Left cardiac atrium (tissue), 4 donors: Measurements from ENCODE around the gene RXRG. TPM values are rescaled to one million over a fixed set of nuclear protein-coding genes. Genes with fewer than 3 reads are reported as not detected.

Source experiments
- ATAC-seq, 2 donors: fragments of 200-7000 bp; cut with Tn5 transposase; one replicate each; pipeline ENCODE4 v1.9.1; 2020; ENCODE audit warnings: mild to moderate bottlenecking in 2 of 2, moderate library complexity in 2 of 2
- DNase-seq: peaks from one replicate; pipeline ENCODE4 v3.0.0-alpha.2; 2020
- intact Hi-C, 2 donors: fragments of 100-400 bp; cut with DNase I; formaldehyde crosslinking; loops; one replicate each; pipeline versions ENCODE4 v1.14.1 to v1.15.1; 2022 to 2023
- total RNA-seq, 2 donors: library from RNA; stranded (reverse); fragmentation: NEBNext Ultra II Directional; extraction: Animal tissue kit (Norgen Biotek cat#: 25700); gene quantifications; one replicate each; pipeline ENCODE4 v1.2.1, GENCODE V29; 2021
- donor health status: DM: no; HTN: yes; CAD: no.
- donor health status: DM: no; HTN: yes; CAD: no; lungs with severe emphysema.
- donor health status: DM: yes; HTN: yes; CAD: no.
- donor health status: Dilated cardiomyopathy.

Gene RXRG
- total RNA-seq, 2 donors from 2014 or later = 2.4 to 5.3 TPM

DNA sequence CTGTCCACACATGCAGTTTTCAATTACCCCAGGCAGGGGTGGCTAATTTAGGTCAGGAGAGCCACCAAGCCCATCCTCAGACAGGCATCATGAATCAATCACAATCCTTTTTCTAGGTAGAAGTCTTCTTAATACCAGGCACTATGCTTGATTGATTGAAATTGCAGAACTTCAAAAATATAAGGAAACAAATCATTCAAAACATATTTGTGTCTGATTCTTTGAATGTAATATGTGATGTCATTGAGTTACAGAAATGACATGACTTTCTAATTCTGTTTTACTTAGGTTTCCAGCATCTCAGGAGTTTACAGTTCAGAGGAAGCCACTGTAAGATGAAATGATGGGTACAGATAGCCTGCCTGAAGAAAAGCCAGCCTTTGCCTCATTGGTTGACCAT is 26.7 kb downstream of the RXRG start:
- ATAC-seq = no peak
- intact Hi-C loops = no loop called here

DNA sequence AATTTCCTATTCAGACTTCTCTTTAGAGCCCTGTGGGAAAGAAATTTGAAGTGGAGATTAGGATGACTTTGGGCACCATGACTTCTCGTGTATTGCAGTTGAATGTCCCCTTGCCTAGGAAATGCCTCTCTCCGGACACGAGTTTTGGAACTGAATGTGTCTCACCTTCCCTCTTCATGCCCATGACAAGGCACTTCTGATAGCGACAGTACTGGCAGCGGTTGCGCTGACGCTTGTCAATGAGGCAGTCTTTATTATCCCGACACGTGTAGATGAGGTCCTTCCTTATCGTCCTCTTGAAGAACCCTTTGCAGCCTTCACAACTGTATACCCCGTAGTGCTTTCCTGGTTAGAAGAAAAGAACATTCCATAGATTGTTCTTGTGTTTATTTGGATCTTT is 28.1 kb downstream of the RXRG start:
- DNase-seq (peak; percentile 64), ATAC-seq (peak; percentile 69 to 88)
- intact Hi-C loops = no loop called here

More for the DNA sequence above, 26.7 kb downstream of the RXRG start:
- DNase-seq = no peak

DNA sequence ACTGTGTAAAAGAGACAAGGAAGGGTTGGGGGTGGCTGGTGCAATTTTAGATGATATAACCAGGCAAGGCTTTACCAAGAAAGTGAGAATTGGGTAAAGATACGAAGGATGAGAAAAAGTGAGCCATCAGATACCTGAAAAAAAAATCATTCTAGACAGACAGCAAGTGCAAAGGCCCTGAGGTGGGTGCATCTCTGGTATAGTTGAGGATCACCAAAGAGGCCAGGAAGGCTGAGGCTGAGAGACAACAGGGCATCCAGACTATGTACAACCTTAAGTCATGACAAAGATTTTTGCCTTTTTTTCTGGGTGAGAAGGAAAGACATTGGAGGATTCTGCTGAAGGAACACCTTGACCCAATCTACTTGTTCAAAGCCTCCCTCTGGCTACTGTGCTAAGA is 29.9 kb downstream of the RXRG start:
- ATAC-seq (no peak), DNase-seq (no peak)
- intact Hi-C loops = no loop called here

DNA sequence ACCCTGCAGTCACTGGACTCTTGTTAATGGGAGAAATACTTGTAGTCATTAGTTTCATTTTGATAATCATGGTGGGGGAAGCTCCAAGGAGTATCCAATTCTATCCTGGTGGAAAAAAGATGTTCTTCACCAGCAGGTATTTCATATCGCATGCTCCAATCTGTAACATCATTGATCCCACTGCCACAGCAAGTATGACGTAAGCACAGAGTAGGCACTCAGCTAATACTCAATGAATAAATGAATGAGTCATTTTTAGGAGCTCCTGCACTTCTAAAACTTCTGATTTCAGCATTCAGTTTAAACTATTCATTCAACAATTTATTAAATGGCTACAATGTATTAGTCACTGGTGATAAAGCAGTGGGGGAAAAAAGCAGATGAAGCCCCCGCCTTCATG is 30.3 kb downstream of the RXRG start:
- intact Hi-C loops = no loop called here
- DNase-seq (no peak), ATAC-seq (no peak)

DNA sequence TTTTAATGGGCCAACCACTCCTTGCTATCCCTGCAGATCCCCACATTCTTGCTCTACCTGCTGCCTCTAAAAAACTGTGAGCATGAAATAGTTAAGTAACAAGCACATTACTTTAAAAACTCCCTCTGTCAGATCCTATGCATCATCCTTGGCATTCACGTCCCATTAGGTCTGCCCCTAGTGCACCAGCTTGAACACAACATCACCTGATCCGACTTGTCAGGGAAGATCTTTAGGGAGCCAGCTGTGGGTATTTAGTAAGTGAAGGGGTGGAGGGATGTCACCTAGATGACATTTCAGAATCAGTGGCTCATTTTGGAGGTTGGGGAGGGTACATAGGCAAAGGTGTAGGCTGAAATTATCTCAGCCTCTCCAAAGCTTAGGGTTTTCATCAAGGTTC is 33.5 kb downstream of the RXRG start:
- intact Hi-C loops = no loop called here
- DNase-seq = no peak
- no peak for ATAC-seq

DNA sequence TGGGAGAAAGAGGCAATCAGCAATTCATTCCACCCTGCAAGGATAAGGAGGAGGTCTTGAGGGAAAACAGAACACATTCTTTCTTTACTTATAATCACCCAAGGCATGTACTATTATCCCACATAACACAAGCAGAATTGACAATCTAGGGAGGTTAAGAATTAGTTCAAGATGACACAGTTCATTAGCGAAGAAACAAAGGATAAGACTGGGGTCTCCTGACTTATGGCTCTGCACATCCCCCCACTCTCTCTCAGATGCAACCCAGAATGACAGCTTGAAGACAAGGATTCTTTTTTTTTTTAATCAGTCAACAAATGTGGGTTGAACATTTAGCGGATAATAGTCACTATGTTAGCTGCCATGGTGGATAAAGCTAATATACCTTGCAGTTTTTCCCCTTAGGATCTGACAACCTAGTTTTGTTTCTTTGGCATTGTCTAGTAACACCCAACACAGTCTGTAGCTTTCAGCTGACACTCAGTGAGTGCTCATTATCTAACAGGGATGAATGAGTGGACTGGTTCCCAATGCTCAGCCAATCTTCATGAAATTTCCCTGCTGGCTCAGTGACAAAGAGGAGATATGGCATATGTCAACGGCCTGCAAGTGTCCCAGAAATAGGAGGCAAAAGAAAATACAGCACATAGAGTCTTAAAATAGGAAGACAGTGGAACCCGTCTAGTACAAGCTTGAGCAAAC is 35.1 kb downstream of the RXRG start:
- ATAC-seq = peak; percentile 90 to 94
- DNase-seq = no peak
- intact Hi-C loops = loop anchor here in 1 of 2 donors (5.0 kb wide), 1 partner anchor 132 kb away; the partner anchor contains the start of gene LRRC52

DNA sequence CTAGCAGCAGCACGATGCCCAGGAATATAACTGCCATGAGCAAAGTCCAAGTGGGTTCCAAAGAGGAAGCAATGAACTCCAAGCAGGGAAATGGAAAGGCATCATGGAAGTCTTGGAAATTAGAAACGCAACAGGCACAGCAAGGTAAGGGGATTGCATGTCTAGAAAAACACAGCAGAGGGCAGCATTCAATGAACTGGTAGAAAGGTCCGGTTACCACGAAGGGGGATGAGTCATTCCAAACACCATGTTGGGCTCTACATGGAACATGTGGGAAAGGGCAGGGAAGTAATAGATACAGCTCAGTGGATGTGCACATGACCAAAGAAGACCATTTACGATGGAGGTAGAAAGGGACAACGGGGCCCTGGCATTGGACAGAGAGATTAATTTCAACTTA is 36.4 kb downstream of the RXRG start:
- ATAC-seq (peak; percentile 12 to 67), DNase-seq (no peak)
- intact Hi-C loops = loop anchor here in 1 of 2 donors (5.0 kb wide), 1 partner anchor 134 kb away; the partner anchor contains the start of gene LRRC52

DNA sequence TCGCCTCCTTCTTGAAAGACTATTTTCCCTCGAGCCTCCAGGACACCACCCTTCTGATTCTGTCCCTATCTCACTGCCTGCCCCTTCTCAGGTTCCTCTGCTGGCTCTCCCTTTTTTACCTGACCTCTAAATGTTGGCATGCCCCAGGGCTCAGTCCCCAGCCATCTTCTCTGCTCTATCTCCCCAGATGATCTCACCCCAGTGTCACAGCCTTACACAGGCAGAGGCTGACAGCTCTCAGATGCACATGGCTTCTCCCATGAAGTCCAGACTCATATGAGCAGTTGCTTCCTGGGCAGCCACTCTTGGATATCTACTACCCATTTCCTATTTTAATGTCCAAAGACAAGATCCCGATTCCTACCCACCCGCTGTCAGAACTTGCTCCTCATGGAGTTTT is 37.5 kb downstream of the RXRG start:
- DNase-seq (no peak), ATAC-seq (no peak)
- intact Hi-C loops = loop anchor here in 1 of 2 donors (5.0 kb wide), 1 partner anchor 135 kb away; the partner anchor contains the start of gene LRRC52

DNA sequence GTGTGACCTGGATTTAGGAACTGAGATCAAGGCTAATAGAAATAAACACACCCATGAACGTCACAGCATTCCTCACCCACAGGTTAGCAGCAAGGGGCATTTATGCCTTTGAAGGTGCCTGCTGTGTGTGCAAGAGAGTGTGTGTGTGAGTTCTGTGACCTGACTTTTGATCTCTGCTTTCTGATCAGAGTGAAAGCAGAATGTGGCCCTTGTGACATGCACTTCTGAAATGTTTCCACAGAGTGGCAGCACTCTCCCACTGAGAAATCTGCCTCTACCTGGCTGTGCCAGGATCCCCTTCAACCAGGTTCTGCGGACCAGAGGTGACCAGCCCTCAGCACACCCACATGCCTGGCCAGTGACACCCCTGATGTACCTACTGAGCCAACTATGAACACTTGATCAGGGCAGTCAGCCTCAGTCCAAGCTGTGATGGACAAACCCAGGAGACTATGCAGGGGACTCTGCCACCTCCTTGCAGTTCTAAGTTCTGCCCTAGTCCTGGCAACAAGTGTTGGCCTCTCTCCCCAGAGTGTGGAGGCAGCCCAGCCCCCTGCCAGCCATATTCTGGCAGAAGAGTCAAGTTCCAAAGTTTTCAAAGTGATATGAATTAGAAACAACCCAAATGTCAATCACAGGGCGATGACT is 41.0 kb downstream of the RXRG start:
- DNase-seq (no peak), ATAC-seq (peak; percentile 56 to 66)
- intact Hi-C loops = loop anchor here in 1 of 2 donors (2.0 to 5.0 kb wide), 2 partner anchors 189 to 508 kb away; no protein-coding TSS in a partner anchor

DNA sequence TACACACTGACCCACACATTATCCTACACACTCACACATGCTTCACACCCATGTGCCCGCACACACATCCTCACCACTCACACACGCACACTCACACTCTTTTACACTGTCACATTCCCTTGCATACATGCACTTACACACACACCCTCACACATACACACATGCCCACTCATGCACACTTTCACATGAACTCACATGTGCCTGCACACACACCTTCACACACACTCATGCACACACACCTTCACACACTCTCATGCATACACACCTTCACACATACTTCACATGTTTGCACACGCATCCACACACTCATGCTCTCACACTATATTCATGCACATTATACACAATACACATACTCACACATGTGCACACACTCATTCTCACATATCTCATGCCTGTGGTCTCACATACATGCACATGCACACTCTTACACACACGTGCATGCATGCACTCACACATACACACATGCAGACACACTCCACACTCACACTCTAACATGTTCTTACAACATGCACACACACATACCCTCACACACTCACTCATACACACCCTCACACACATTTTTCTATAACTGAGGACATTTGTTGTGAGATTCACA is 42.3 kb downstream of the RXRG start:
- ATAC-seq = no peak
- intact Hi-C loops = loop anchor here in 1 of 2 donors (5.0 kb wide), 1 partner anchor 510 kb away; no protein-coding TSS in a partner anchor
- DNase-seq = no peak

DNA sequence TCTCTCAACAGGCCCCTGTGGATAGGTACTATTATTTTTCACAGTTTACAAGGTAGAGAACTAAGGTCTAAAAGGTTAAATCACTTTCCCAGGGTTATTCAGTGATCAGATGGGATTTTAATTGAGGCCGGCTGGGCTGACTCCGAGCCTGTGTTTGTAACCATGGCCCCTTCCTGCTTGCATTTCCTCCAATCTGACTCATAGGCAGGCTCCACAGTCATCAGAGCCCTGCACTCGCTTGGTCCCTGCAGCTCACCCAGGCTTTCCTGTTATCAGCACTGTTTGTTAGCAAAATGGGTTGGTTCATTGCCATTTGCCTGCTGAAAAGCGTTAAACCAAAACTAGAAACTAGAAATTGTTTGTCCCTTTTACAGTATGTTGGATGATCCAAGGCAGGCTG is 47.0 kb downstream of the RXRG start:
- peak; percentile 67 to 83 for ATAC-seq
- DNase-seq = peak; percentile 49
- intact Hi-C loops = loop anchor here in 1 of 2 donors (2.0 to 10.0 kb wide), 2 partner anchors 189 to 517 kb away; no protein-coding TSS in a partner anchor

DNA sequence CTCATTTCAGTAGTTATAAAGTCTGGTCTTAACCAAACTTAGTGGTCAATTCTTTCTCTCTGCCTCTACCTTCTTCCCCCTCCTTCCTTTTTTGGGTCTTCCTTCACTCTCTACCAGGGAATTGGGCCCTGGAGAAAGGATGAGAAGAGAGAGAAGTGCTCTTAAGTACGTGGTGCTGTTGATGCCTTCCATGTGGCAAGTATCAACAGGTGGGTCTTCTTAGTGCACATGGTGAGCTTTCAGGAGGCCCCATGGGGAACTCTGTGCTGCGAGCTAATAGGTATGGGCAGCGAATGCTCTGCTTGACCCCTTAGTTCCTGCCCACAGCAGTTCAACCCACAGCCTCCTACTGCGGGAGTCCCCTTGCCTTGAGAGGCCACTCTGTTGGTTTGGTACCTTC is 49.0 kb downstream of the RXRG start:
- no peak for DNase-seq
- no peak for ATAC-seq
- intact Hi-C loops = loop anchor here in 1 of 2 donors (10.0 kb wide), 1 partner anchor 519 kb away; no protein-coding TSS in a partner anchor

DNA sequence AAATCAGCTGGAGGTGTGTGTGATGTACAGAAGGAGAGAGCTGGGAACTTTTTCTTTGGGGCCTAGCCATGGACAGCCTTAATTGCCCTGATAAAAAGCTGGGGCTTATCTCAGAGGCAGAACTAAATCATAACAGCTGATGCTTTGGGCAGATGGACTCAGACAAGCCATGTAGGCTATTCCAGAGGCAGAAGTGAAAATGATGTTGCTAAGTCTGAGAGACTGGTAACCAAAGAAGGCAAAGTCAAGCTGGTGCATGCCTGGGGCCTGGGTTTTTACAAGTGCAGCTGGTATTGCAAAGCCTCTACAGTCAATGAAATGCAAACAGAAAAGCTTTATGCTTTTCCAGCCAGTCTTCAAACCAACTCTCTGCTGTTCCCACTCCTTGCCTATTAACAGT is 49.4 kb downstream of the RXRG start:
- DNase-seq = no peak
- intact Hi-C loops = loop anchor here in 1 of 2 donors (10.0 kb wide), 1 partner anchor 519 kb away; no protein-coding TSS in a partner anchor
- no peak for ATAC-seq

DNA sequence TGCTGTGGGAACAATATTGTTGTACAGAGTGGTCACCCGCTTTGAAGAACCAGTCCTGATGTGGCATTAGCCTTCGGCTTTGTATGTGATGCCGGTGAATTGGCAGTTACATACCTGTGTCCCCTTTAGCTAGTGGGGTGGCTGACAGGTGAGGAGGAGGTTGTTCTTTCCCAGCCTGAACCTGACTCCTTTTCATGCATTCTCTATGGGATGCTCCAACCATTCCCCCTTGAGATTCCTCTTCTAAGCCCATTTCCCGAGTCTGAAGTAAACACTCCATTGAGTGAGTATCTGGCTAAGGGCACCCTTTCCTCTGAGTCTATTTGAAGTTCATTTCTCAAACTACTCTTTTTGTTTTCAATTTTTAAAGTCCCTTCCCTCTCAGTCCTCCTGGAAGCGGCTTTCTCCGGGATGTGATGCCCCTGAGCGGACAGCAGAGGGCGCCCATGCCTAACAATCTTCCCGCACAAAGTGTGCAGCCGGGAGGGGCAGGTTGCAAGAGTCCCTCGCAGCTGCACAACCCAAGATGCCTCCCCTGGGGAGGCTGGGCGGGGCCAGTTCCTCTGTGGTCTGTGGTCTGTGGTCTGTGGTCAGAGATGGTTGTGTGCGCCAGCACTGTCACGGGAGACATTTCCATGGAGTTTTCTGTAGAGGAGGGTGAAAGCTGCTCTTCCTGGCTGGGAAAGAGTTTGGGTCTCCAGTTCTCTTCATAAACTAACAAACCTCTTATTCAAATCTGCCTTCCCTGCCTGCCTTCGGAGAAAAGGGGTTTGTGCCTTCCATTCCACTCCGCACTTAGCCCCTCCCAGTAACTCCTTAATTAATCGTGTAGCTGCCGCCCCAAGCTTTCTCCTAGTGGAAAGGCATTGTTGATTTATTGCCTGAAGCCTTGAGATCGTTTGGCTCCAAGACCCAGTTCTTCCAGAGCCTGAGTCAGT is 52.0 kb downstream of the RXRG start:
- ATAC-seq (peak; percentile 92 to 97), DNase-seq (peak; percentile 88)
- intact Hi-C loops = loop anchor here (2.0 to 10.0 kb wide), 2 partner anchors 200 to 522 kb away; no protein-coding TSS in a partner anchor

DNA sequence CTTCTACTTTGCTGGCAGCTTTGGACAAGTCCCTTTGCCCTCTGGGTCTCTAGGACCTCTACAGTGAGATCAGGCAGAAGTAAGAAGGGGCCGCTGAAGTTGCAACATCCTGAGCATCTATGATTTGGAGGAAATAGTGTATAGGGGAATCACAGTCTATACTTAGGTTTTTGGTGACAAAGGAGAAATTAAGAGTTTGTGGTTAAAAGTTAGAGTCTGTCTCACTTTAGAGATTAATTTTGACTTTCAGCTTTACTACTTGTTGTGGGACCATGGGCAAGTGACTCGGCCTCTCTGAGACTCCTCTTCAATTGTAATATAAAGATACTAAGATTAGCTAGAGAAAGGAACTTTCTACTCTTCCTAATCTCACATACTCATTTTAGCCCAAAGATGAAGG is 55.3 kb downstream of the RXRG start:
- intact Hi-C loops = loop anchor here in 1 of 2 donors (10.0 kb wide), 1 partner anchor 525 kb away; no protein-coding TSS in a partner anchor
- no peak for ATAC-seq
- no peak for DNase-seq

DNA sequence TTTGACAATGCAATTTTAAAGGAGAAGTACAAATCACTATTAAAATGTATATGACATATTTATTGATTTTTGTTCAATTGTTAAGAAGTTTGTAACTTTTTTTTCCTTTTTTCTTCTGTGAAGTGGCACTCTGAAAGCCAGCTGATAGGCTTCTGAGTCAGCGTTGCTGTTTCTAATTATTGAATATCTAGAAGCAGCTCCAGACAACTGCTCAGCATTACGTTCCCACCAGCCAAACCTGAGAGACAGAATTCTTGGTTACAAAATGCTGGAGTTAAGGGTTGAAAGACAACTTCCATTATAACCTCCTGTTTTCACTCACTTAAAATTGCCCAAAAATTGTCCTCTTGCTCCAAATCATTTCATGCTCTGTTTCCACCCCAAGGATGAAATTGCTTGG is 57.0 kb downstream of the RXRG start:
- ATAC-seq = no peak
- intact Hi-C loops = no loop called here
- DNase-seq = no peak

DNA sequence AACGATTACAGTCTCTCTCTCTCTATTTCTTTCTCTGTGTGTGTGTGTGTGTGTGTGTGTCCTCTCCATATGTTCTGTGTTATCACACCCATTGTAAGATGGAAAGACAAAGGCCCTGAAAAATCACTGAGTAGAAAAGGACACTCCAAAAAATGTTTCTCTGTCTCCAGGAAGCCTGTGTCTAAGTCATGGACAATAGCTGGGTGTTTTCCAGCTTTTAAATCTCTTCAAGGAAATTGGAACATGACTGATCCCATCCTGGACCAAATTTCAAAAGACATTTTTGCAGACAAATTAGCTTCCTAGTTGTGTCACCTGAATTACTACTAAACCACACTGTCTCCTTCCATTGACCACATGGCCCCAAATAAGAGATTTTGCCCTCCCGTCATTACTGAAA is 57.4 kb downstream of the RXRG start:
- intact Hi-C loops = no loop called here
- no peak for ATAC-seq
- no peak for DNase-seq

DNA sequence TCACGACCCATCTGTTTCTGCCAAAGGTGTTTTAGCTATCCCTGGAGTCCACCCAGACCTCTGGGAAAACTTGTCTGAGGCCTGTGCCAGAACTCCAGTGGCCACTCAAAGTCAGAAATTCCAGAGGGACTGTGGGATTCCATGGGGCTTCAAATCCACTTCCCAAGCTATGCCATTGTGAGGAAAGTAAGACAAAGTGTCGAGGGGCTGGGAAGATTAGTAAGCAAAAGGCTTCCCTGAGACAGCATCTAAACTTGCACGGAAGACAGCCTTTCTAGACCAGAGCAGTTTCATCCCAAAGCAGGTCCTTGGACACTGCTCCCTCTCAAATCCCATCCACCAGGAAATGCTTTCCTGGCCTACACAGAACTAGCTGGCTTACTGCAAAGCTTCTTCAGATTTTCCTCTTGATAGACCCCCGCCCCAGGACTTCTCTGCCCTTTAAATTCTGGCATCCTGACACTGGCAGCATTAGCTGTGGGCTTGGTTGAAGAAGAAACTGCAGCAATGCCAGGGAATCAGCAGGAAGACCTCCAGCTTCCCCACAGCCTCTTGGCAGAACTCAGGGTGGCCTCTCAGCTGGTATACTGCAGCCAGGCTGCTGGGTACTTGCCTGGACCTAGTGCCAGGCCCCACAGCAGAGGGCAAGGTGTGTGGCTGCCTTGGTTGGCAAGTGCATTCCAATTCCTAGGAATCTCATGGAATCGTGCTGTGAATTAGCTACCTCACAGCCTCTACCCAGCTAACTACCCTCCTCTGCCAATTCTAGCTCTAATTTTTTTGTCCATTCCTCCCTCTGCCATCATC is 61.1 kb downstream of the RXRG start:
- DNase-seq (no peak), ATAC-seq (peak; percentile 4 to 34)
- intact Hi-C loops = no loop called here
